ENCODE data around the gene PDE11A.

Gene PDE11A

GRCh38 chr2:177763531-177764265 is 308.9 kb downstream of the PDE11A start:
- no peaks in the 10 kb centered on the region for H3K36me3 ChIP-seq (ENCODE audit: low read length)
- H2AFZ ChIP-seq (ENCODE audit: low read depth, low read length, severe bottlenecking), result peak overlapping the region; percentile 83
- H3K4me3 ChIP-seq (ENCODE audit: insufficient read depth, low read length, poor library complexity, severe bottlenecking), result no peak overlapping the region
- peak; percentile 74 for TF ChIP-seq CTCF (IDR thresholded peaks at IDR 0.05; ENCODE audit: insufficient read depth, low read length, poor library complexity, severe bottlenecking)
- no peak for TF ChIP-seq EZH2phosphoT487 (conservative IDR thresholded peaks at IDR 0.05; ENCODE audit: low read length)
- H3K27me3 ChIP-seq (ENCODE audit: low read length), result no peaks in the 10 kb centered on the region
- H3K4me2 ChIP-seq (ENCODE audit: low read depth, low read length, poor library complexity, severe bottlenecking), result no peak overlapping the region
- no peaks in the 10 kb centered on the region for H3K9me2 ChIP-seq (replicated peaks; ENCODE audit: insufficient read depth, low read length)
- H3F3A ChIP-seq (ENCODE audit: insufficient read depth), result no peaks in the 10 kb centered on the region
- no peaks in the 10 kb centered on the region for H3K9me3 ChIP-seq (ENCODE audit: insufficient read depth, low read length)
- no peaks in the 10 kb centered on the region for H3K79me2 ChIP-seq (ENCODE audit: insufficient read depth, low read length)
- H3K9ac ChIP-seq (ENCODE audit: low read length), result no peak overlapping the region
- no peak overlapping the region for H3K27ac ChIP-seq (ENCODE audit: low read depth, low read length)
- no peaks in the 10 kb centered on the region for H4K20me1 ChIP-seq (ENCODE audit: low read depth, low read length)

GRCh38 chr2:177759443-177759842 is 313.1 kb downstream of the PDE11A start:
- H3K27me3 ChIP-seq (ENCODE audit: low read length), result no peaks in the 10 kb centered on the region
- no peak for TF ChIP-seq CTCF (IDR thresholded peaks at IDR 0.05; ENCODE audit: insufficient read depth, low read length, poor library complexity, severe bottlenecking)
- no peak for TF ChIP-seq EZH2phosphoT487 (conservative IDR thresholded peaks at IDR 0.05; ENCODE audit: low read length)
- H3K36me3 ChIP-seq (ENCODE audit: low read length), result no peaks in the 10 kb centered on the region
- no peaks in the 10 kb centered on the region for H3K9me3 ChIP-seq (ENCODE audit: insufficient read depth, low read length)
- H3K9ac ChIP-seq (ENCODE audit: low read length), result no peak overlapping the region
- H3K4me2 ChIP-seq (ENCODE audit: low read depth, low read length, poor library complexity, severe bottlenecking), result no peak overlapping the region
- H2AFZ ChIP-seq (ENCODE audit: low read depth, low read length, severe bottlenecking), result no peak overlapping the region
- H4K20me1 ChIP-seq (ENCODE audit: low read depth, low read length), result no peaks in the 10 kb centered on the region
- H3K4me3 ChIP-seq (ENCODE audit: insufficient read depth, low read length, poor library complexity, severe bottlenecking), result no peak overlapping the region
- H3K9me2 ChIP-seq (replicated peaks; ENCODE audit: insufficient read depth, low read length), result no peaks in the 10 kb centered on the region
- no peaks in the 10 kb centered on the region for H3K79me2 ChIP-seq (ENCODE audit: insufficient read depth, low read length)
- H3K27ac ChIP-seq (ENCODE audit: low read depth, low read length), result no peak overlapping the region
- no peaks in the 10 kb centered on the region for H3F3A ChIP-seq (ENCODE audit: insufficient read depth)

- Histone ChIP-seq H3K9me2 (replicated peaks; ENCODE audit: insufficient read depth, low read length) (no peaks in the 10 kb centered on the region), H3K27ac (ENCODE audit: low read depth, low read length) (no peak overlapping the region), H3K4me3 (ENCODE audit: insufficient read depth, low read length, poor library complexity, severe bottlenecking) (no peak overlapping the region), H3K36me3 (ENCODE audit: low read length) (no peaks in the 10 kb centered on the region), H4K20me1 (ENCODE audit: low read depth, low read length) (no peaks in the 10 kb centered on the region), H3F3A (ENCODE audit: insufficient read depth) (no peaks in the 10 kb centered on the region), H3K9ac (ENCODE audit: low read length) (no peak overlapping the region), H3K27me3 (ENCODE audit: low read length) (no peaks in the 10 kb centered on the region), H3K4me2 (ENCODE audit: low read depth, low read length, poor library complexity, severe bottlenecking) (no peak overlapping the region), H3K79me2 (ENCODE audit: insufficient read depth, low read length) (no peaks in the 10 kb centered on the region), H3K9me3 (ENCODE audit: insufficient read depth, low read length) (no peaks in the 10 kb centered on the region), H2AFZ (ENCODE audit: low read depth, low read length, severe bottlenecking) (no peak overlapping the region)
- TF ChIP-seq EZH2phosphoT487 (conservative IDR thresholded peaks at IDR 0.05; ENCODE audit: low read length), result no peak
- TF ChIP-seq CTCF (IDR thresholded peaks at IDR 0.05; ENCODE audit: insufficient read depth, low read length, poor library complexity, severe bottlenecking), result no peak
Observed at GRCh38 chr2:177758591-177759371, 313.8 kb downstream of the PDE11A start.

Measured in SU-DHL-6 (cell line).